ENCODE measurements around the gene GRID2.

GRID2 gene

DNA sequence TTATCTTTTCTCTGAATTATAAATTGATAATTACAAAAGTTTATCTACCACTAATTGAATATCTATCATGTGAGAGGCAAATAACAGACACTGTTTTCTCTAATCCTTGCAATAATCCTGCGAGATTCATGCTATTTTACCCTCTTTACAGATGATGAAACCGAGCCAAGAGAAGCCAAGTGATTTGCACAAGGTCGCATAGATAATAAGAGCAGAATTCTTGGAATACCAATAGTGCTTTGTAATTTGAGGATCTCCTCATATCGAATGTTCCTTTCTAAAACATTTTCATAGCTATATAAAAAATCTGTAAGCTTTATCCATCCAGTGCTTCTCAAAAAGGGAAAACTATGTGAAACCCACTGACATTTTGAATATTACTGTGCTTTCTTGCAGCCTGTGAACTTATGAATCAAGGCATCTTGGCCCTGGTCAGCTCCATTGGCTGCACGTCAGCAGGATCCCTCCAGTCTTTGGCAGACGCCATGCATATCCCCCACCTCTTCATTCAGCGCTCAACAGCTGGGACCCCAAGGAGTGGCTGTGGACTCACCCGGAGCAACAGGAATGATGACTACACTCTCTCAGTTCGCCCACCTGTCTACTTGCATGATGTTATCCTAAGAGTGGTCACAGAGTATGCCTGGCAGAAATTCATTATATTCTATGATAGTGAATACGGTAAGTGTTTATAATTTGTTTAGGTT lies 781.0 kb downstream of the GRID2 start:
- DNase-seq (ENCODE audit: low spot score): no peak
- in situ Hi-C loops (cut with MboI; ENCODE audit: low sequenced_read_pairs, unreplicated experiment): no loop called here
- TF ChIP-seq, protein P1, sequence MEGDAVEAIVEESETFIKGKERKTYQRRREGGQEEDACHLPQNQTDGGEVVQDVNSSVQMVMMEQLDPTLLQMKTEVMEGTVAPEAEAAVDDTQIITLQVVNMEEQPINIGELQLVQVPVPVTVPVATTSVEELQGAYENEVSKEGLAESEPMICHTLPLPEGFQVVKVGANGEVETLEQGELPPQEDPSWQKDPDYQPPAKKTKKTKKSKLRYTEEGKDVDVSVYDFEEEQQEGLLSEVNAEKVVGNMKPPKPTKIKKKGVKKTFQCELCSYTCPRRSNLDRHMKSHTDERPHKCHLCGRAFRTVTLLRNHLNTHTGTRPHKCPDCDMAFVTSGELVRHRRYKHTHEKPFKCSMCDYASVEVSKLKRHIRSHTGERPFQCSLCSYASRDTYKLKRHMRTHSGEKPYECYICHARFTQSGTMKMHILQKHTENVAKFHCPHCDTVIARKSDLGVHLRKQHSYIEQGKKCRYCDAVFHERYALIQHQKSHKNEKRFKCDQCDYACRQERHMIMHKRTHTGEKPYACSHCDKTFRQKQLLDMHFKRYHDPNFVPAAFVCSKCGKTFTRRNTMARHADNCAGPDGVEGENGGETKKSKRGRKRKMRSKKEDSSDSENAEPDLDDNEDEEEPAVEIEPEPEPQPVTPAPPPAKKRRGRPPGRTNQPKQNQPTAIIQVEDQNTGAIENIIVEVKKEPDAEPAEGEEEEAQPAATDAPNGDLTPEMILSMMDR (IDR thresholded peaks at IDR 0.05; ENCODE audit: borderline replicate concordance, control extremely low read depth, extremely low read depth, insufficient read depth, missing control alignments): no peak

DNA sequence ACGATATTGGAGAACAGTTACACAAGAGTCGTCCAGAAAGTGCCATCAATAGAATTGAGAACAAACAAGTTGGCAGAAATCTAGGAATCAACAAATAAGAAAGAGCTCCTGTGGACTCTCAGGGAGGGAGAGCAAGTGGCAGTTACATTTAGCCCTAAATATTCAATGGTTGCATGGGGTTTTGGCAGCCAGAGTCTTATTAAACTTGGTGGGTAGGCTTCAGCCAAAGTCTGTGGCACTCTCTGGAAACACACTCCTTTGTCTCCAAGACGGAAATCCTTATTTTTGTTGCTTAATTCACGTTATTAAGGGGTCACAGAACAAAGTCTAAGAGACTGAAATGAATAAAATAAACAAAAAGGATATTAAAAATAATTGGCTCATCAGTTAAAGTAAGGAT lies 782.6 kb downstream of the GRID2 start:
- TF ChIP-seq, protein P1 (IDR thresholded peaks at IDR 0.05; ENCODE audit: borderline replicate concordance, control extremely low read depth, extremely low read depth, insufficient read depth, missing control alignments): no peak
- in situ Hi-C loops (cut with MboI; ENCODE audit: low sequenced_read_pairs, unreplicated experiment): no loop called here
- no peak for DNase-seq (ENCODE audit: low spot score)

DNA sequence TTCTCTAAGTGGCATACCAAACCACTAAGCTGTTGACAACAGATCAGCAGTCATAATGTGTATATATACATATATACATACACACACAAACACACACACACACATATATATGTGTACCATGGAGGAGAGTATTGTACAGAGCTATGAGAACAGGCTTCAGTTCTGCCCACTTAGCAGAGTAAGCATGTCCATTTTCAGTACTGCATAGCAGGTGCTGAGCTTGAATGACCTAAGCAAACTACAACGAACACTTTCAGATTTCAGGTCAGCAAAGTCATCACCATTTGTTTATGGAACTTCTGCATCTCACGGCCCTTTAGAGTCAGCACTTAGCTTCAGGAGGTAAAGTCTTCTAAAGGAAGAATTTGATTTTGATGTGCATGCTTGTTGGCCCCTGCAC lies 789.0 kb downstream of the GRID2 start:
- in situ Hi-C loops (cut with MboI; ENCODE audit: low sequenced_read_pairs, unreplicated experiment): no loop called here
- TF ChIP-seq, protein P1 (IDR thresholded peaks at IDR 0.05; ENCODE audit: borderline replicate concordance, control extremely low read depth, extremely low read depth, insufficient read depth, missing control alignments): no peak
- no peak for DNase-seq (ENCODE audit: low spot score)

DNA sequence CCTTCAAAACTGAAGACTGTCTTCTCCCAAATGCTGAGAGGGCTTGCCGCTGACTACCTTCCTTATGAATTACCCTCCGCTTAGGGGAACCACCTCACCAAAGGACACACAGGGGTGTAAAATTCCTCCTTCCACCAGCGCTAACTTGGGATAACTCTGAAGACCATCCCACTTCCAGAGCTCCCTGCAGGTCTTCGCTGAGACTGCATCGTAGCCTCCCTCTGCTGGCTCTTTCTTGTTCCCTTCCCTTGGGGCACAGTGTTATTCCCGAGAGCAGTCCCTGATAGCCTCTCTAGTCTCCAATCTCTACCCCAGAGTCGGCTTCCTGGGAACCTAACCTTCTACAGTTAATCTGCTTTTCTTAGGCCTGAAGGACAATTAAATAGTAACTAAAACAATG lies 799.3 kb downstream of the GRID2 start:
- TF ChIP-seq, protein P1 (IDR thresholded peaks at IDR 0.05; ENCODE audit: borderline replicate concordance, control extremely low read depth, extremely low read depth, insufficient read depth, missing control alignments): no peak
- in situ Hi-C loops (cut with MboI; ENCODE audit: low sequenced_read_pairs, unreplicated experiment): no loop called here
- no peak for DNase-seq (ENCODE audit: low spot score)

DNA sequence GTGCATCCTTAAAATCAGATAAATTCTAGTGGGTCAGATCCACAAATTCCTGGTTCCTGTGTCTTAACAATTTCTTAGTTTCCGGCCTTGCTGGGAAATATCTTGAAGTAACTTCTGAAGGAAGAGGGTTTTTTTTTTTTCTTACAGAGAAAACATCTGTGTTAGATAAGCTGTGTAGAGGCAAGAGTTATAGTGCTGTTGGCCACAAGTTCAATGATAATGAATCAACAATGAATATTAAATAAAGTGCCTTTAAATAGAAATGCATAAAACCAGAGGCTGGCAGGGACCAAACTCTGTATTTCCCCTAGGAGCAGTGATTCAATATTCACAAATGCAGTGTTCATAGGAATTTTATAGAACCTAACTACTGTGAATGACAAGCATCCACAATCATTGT lies 812.9 kb downstream of the GRID2 start:
- DNase-seq (ENCODE audit: low spot score): no peak
- TF ChIP-seq, protein P1 (IDR thresholded peaks at IDR 0.05; ENCODE audit: borderline replicate concordance, control extremely low read depth, extremely low read depth, insufficient read depth, missing control alignments): no peak
- in situ Hi-C loops (cut with MboI; ENCODE audit: low sequenced_read_pairs, unreplicated experiment): no loop called here

DNA sequence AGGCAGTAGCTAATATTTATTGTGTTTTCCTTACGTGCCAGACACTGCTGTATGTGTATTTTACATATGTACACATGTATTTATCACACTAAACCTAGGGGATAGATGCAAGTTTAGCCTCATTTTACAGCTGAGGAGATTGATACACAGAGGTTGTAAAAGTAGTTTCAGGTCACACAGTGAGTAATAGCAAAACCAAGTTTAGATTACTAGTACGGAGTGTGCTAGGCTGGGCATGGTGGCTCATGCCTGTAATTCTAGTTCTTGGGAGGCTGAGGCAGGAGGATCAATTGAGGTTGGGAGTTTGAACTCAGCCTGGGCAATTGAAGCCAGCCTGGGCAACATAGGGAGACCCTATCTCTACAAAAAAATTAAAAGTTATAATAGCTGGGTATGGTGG lies 823.7 kb downstream of the GRID2 start:
- TF ChIP-seq, protein P1 (IDR thresholded peaks at IDR 0.05; ENCODE audit: borderline replicate concordance, control extremely low read depth, extremely low read depth, insufficient read depth, missing control alignments): no peak
- no peak for DNase-seq (ENCODE audit: low spot score)
- in situ Hi-C loops (cut with MboI; ENCODE audit: low sequenced_read_pairs, unreplicated experiment): no loop called here
